B cell (primary cell): ENCODE data around the gene COQ8A. TPM values are rescaled to one million over a fixed set of nuclear protein-coding genes. Genes with fewer than 3 reads are reported as not detected.

Source experiments
- ATAC-seq: fragments of 200-7000 bp; cut with Tn5 transposase; one replicate; pipeline ENCODE4 v1.10.0; 2021; ENCODE audit warnings: low read depth, mild to moderate bottlenecking, moderate number of reproducible peaks, moderate library complexity
- CTCF ChIA-PET: fragments of 350-600 bp; sonication (Branson Sonifier 250); formaldehyde crosslinking; loops from one replicate; lab custom pipeline; 2021; ENCODE audit warnings: antibody characterized with exemption, inconsistent platforms; lab: Charles Lee
- POLR2A ChIA-PET: fragments of 350-600 bp; sonication (Branson Sonifier 250); formaldehyde crosslinking; loops from one replicate; lab custom pipeline; 2021; ENCODE audit warnings: antibody characterized with exemption; lab: Charles Lee
- DNase-seq: peaks from one replicate; pipeline ENCODE4 v3.0.0; 2013
- H2AFZ ChIP-seq: 2 replicates; pipeline ENCODE4 v1.6.1; 2012; ENCODE audit warnings: mild to moderate bottlenecking, low read depth, low read length; ENCODE audit not compliant: insufficient read depth, poor library complexity, severe bottlenecking
- H3K27ac ChIP-seq, 2 donors: 1 replicate in 1 of 2; 2 replicates in 1 of 2; pipeline ENCODE4 v1.5.1; 2012 to 2013; ENCODE audit warnings: low read length in 2 of 2, mild to moderate bottlenecking in 2 of 2, moderate library complexity in 1 of 2
- H3K27me3 ChIP-seq, 4 experiments: fragments of 200-600 bp in 1 of 4; sonication (generic) in 1 of 4; replicated peaks in 1 of 4; 1 replicate in 2 of 4; 2 replicates in 2 of 4; pipeline versions ENCODE4 v1.6.1 to v1.7.0; 2013 to 2016; ENCODE audit warnings: low read length in 3 of 4, mild to moderate bottlenecking in 2 of 4, mixed read lengths in 1 of 4, moderate library complexity in 1 of 4; ENCODE audit not compliant: insufficient read depth in 4 of 4, control insufficient read depth in 3 of 4; ENCODE audit errors: control extremely low read depth in 1 of 4
- H3K36me3 ChIP-seq, 2 experiments: replicated peaks in 1 of 2; 1 replicate in 1 of 2; 2 replicates in 1 of 2; pipeline versions ENCODE4 v1.6.1 to v1.7.1; 2013; ENCODE audit warnings: low read length in 1 of 2; ENCODE audit not compliant: insufficient read depth in 2 of 2, control insufficient read depth in 1 of 2; ENCODE audit errors: control extremely low read depth in 1 of 2, extremely low read depth in 1 of 2
- H3K4me1 ChIP-seq, 2 donors: fragments of 200-600 bp in 1 of 2; sonication (generic) in 1 of 2; 1 replicate in 1 of 2; 2 replicates in 1 of 2; pipeline versions ENCODE4 v1.5.1 to v1.6.1; 2013 to 2017; ENCODE audit warnings: low read length in 2 of 2; ENCODE audit not compliant: control insufficient read depth in 2 of 2, insufficient read depth in 2 of 2
- H3K4me2 ChIP-seq: replicated peaks from 2 replicates; pipeline ENCODE3; 2012; ENCODE audit warnings: mild to moderate bottlenecking, low read depth, low read length; ENCODE audit not compliant: poor library complexity, severe bottlenecking
- H3K4me3 ChIP-seq, 5 experiments: fragments of 200-600 bp in 1 of 5; sonication (generic) in 1 of 5; 1 replicate in 3 of 5; 2 replicates in 2 of 5; pipeline versions ENCODE4 v1.5.1 to v1.7.0; 2011 to 2016; ENCODE audit warnings: low read length in 4 of 5, mild to moderate bottlenecking in 4 of 5, low read depth in 2 of 5, control low read depth in 1 of 5, moderate library complexity in 1 of 5; ENCODE audit not compliant: insufficient read depth in 1 of 5; ENCODE audit errors: control extremely low read depth in 1 of 5, extremely low read depth in 1 of 5
- H3K79me2 ChIP-seq: fragments of 200-600 bp; sonication (generic); one replicate; pipeline ENCODE4 v1.6.0; 2016; ENCODE audit warnings: low read length; ENCODE audit not compliant: control insufficient read depth, insufficient read depth
- H3K9ac ChIP-seq: fragments of 200-600 bp; sonication (generic); 2 replicates; pipeline ENCODE4 v1.6.1; 2017; ENCODE audit warnings: mild to moderate bottlenecking, low read length, moderate library complexity
- H3K9me3 ChIP-seq, 3 donors: one replicate each; pipeline versions ENCODE4 v1.6.1 to v1.7.1; 2013; ENCODE audit warnings: low read length in 2 of 3; ENCODE audit not compliant: control insufficient read depth in 2 of 3, insufficient read depth in 1 of 3; ENCODE audit errors: control extremely low read depth in 1 of 3
- H4K20me1 ChIP-seq: 2 replicates; pipeline ENCODE4 v1.6.0; 2012; ENCODE audit warnings: mild to moderate bottlenecking, low read length; ENCODE audit not compliant: insufficient read depth, control insufficient read depth, poor library complexity, severe bottlenecking
- H3K27ac Mint-ChIP-seq: one replicate; pipeline ENCODE4 v1.8.0; 2021; ENCODE audit warnings: mixed read lengths
- H3K27me3 Mint-ChIP-seq: one replicate; pipeline ENCODE4 v1.8.0; 2021; ENCODE audit warnings: mixed read lengths
- H3K4me1 Mint-ChIP-seq: one replicate; pipeline ENCODE4 v1.8.0; 2021; ENCODE audit warnings: mixed read lengths
- H3K4me3 Mint-ChIP-seq: one replicate; pipeline ENCODE4 v1.8.0; 2021; ENCODE audit warnings: mixed read lengths
- H3K9me3 Mint-ChIP-seq: one replicate; pipeline ENCODE4 v1.8.0; 2022; ENCODE audit warnings: mixed read lengths; ENCODE audit not compliant: insufficient read depth
- CTCF ChIP-seq: fragments of 200-600 bp; IDR thresholded peaks from one replicate; pipeline ENCODE4 v1.8.0; 2022; ENCODE audit warnings: antibody characterized with exemption, mild to moderate bottlenecking
- EZH2 ChIP-seq: IDR thresholded peaks from 2 replicates; pipeline ENCODE4 v1.6.1; 2012; ENCODE audit warnings: borderline replicate concordance, low read depth, mild to moderate bottlenecking, moderate library complexity, low read length; ENCODE audit not compliant: insufficient read depth, poor library complexity, severe bottlenecking
- WGBS: methylation state at CpG from one replicate; pipeline ENCODE4 v1.1.5; 2013; ENCODE audit warnings: missing lambda C conversion rate; ENCODE audit not compliant: insufficient coverage; 5-methylcytosine and 5-hydroxymethylcytosine counted together
- intact Hi-C: fragments of 100-400 bp; cut with micrococcal nuclease; formaldehyde crosslinking; loops from one replicate; pipeline ENCODE4 v1.10.0; 2022
- polyA plus RNA-seq: library from polyadenylated mRNA; depleted of rRNA; stranded (reverse); fragments of >200 nt; gene quantifications from 2 replicates; pipeline ENCODE4 v1.2.3, GENCODE V29; 2012
- total RNA-seq, 2 donors: library from RNA; stranded (reverse); fragments of 120-200 nt in 1 of 2; gene quantifications; 1 replicate in 1 of 2; 2 replicates in 1 of 2; pipeline versions ENCODE4 v1.2.3 to v1.2.4, GENCODE V29; 2013 to 2022

The COQ8A gene
- total and polyA plus RNA-seq, 2 donors (not counting 1 experiment from before 2014, with no cell fraction given): 44.3 to 58.2 TPM

GRCh38 chr1:226983992-226984364 lies 43.9 kb downstream of the COQ8A start:
- 91% methylated on average over 4 of the region's 5 CpGs for WGBS
- POLR2A ChIA-PET: no interaction called here
- H3K9me3 Mint-ChIP-seq: no peaks in the 10 kb centered on the region

More at GRCh38 chr1:226983992-226984364, 43.9 kb downstream of the COQ8A start:
- Histone ChIP-seq H3K4me1 (peaks cover under 1 to 3% of the 10 kb centered on the region in 2 donors), H3K36me3 (peaks cover 0 to 55% of the 10 kb centered on the region in 2 experiments), H3K79me2 (no peaks in the 10 kb centered on the region), H3K4me3 (no peak overlapping the region), H4K20me1 (peaks cover 12% of the 10 kb centered on the region), H3K9me3 (no peaks in the 10 kb centered on the region), H2AFZ (no peak overlapping the region), H3K4me2 (no peak overlapping the region), H3K27ac (no peak overlapping the region), H3K9ac (no peak overlapping the region), H3K27me3 (no peaks in the 10 kb centered on the region)
- H3K4me1 Mint-ChIP-seq: peaks cover 2% of the 10 kb centered on the region
- intact Hi-C loops: no loop called here
- no peaks in the 10 kb centered on the region for H3K27me3 Mint-ChIP-seq
- ATAC-seq (no peak), DNase-seq (no peak)
- CTCF ChIA-PET: no interaction called here
- no peak for TF ChIP-seq CTCF
- TF ChIP-seq EZH2: no peak
- H3K27ac Mint-ChIP-seq: no peak overlapping the region
- no peak overlapping the region for H3K4me3 Mint-ChIP-seq
